ENCODE measurements around the gene FARP2.

The FARP2 gene

DNA sequence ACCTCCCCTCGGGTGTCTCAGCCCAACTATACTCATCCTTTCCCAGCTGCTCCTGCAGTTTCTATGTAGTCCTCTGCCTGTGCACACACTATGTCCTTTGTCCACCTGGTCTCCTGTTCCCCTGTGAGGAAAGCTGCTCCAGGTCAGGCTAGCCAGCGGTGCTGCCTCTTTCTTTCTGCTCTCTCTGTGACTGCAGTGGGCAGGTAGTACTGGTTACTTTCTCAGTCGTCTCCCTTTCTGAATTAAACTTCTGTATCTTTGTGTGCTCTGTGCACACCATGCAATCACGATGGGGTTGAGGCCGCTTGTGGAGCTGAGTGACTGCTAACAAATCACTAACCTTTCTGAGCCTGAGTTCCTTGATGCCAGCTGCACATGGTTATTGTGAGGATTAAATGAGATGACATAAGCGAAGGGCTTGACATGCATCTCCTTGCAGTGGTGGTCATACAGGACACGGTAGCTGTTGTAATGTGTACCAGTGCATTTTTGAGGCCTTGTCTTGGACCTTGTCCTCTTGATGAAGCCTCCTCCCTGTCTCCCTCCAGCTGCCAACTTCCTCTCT, 3.5 kb downstream of the FARP2 start:
- H3K4me3 ChIP-seq (ENCODE audit: control insufficient read depth in 1 of 7, extremely low read depth in 1 of 7, insufficient read depth in 4 of 7, low read depth in 2 of 7, low read length in 6 of 7), result no peak overlapping the region
- H3K36me3 ChIP-seq (ENCODE audit: control insufficient read depth in 4 of 4, insufficient read depth in 4 of 4, low read length in 3 of 4), result peaks cover 0 to 9% (median 4%) of the 10 kb centered on the region in 4 experiments
- CTCF ChIA-PET, result interaction anchor here (1.1 to 2.1 kb wide), 3 partner anchors 9 to 32 kb away, joined by 3 to 9 read pairs (median 4); no protein-coding TSS in a partner anchor
- POLR2A ChIA-PET, result no interaction called here
- DNase-seq, result no peak
- 96% methylated on average over 6 of the region's 7 CpGs for WGBS (ENCODE audit: insufficient coverage)
- no peak overlapping the region for H3K27ac ChIP-seq (ENCODE audit: insufficient read depth in 1 of 2, low read depth in 1 of 2, low read length in 2 of 2, poor library complexity in 1 of 2, severe bottlenecking in 2 of 2)
- H3K9me3 ChIP-seq (ENCODE audit: control extremely low read depth in 1 of 5, control insufficient read depth in 4 of 5, insufficient read depth in 2 of 5, low read depth in 1 of 5, low read length in 4 of 5), result no peaks in the 10 kb centered on the region
- no peaks in the 10 kb centered on the region for H3K27me3 ChIP-seq (replicated peaks in 2 of 5; ENCODE audit: control insufficient read depth in 4 of 5, insufficient read depth in 5 of 5, low read length in 4 of 5)
- peaks cover 5 to 22% (median 11%) of the 10 kb centered on the region in 4 experiments for H3K4me1 ChIP-seq (ENCODE audit: control extremely low read depth in 1 of 4, control insufficient read depth in 4 of 4, insufficient read depth in 4 of 4, low read length in 3 of 4)

DNA sequence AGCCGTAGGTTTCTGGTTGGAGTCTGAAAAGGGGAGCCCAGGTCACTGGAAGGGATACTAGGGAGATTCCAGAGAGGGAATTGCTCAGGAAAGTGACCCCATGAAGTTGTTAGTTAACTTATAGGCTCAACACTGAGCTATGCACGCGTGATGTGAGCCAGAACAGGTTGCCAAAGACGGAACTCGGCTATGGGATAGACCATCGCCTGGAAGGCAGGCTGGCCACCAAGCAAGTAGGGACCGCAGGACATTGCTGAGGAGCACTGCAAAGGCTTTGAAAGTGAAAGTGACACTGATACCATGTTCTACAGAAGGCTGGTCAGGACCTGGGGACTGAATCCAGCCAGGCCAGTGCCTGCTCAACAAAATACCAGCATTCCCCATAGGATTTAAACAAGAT, 7.3 kb downstream of the FARP2 start:
- H3K27ac ChIP-seq (ENCODE audit: insufficient read depth in 1 of 2, low read depth in 1 of 2, low read length in 2 of 2, poor library complexity in 1 of 2, severe bottlenecking in 2 of 2), result no peak overlapping the region
- H3K36me3 ChIP-seq (ENCODE audit: control insufficient read depth in 4 of 4, insufficient read depth in 4 of 4, low read length in 3 of 4), result peaks cover 0 to 7% (median 1%) of the 10 kb centered on the region in 4 experiments
- no peak for DNase-seq
- WGBS (ENCODE audit: insufficient coverage), result 98% methylated on average over 7 of the region's 7 CpGs
- no peak overlapping the region for H3K4me3 ChIP-seq (ENCODE audit: control insufficient read depth in 1 of 7, extremely low read depth in 1 of 7, insufficient read depth in 4 of 7, low read depth in 2 of 7, low read length in 6 of 7)
- H3K4me1 ChIP-seq (ENCODE audit: control extremely low read depth in 1 of 4, control insufficient read depth in 4 of 4, insufficient read depth in 4 of 4, low read length in 3 of 4), result peaks cover 0 to 4% (median 0%) of the 10 kb centered on the region in 4 experiments
- POLR2A ChIA-PET, result no interaction called here
- CTCF ChIA-PET, result interaction anchor here (0.6 to 1.1 kb wide), 2 partner anchors 25 to 116 kb away, joined by 3 read pairs; no protein-coding TSS in a partner anchor
- H3K27me3 ChIP-seq (replicated peaks in 2 of 5; ENCODE audit: control insufficient read depth in 4 of 5, insufficient read depth in 5 of 5, low read length in 4 of 5), result no peaks in the 10 kb centered on the region
- H3K9me3 ChIP-seq (ENCODE audit: control extremely low read depth in 1 of 5, control insufficient read depth in 4 of 5, insufficient read depth in 2 of 5, low read depth in 1 of 5, low read length in 4 of 5), result no peaks in the 10 kb centered on the region

DNA sequence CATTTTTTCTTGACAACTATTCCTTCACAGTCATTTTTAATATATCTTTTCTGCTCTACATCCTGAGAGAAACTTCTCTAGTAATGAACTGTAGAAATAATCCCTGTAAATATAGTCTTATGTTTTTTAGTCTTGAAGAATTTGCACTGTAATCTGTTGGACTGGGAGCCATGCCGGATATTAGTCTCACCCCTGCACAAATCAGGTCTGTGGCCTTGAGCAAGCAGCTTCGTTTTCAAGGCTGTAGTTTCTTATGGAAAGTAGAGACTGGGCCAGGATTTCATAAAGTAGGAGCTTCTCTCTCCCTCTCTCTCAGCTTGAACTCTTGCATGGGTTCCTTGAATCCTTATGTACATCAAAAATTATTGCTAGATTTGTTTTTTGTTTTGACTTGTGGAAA, 8.7 kb downstream of the FARP2 start:
- Histone ChIP-seq H3K27ac (ENCODE audit: insufficient read depth in 1 of 2, low read depth in 1 of 2, low read length in 2 of 2, poor library complexity in 1 of 2, severe bottlenecking in 2 of 2) (no peak overlapping the region), H3K4me1 (ENCODE audit: control extremely low read depth in 1 of 4, control insufficient read depth in 4 of 4, insufficient read depth in 4 of 4, low read length in 3 of 4) (peaks cover 0 to 2% (median 0%) of the 10 kb centered on the region in 4 experiments), H3K27me3 (replicated peaks in 2 of 5; ENCODE audit: control insufficient read depth in 4 of 5, insufficient read depth in 5 of 5, low read length in 4 of 5) (no peaks in the 10 kb centered on the region), H3K4me3 (ENCODE audit: control insufficient read depth in 1 of 7, extremely low read depth in 1 of 7, insufficient read depth in 4 of 7, low read depth in 2 of 7, low read length in 6 of 7) (no peak overlapping the region), H3K36me3 (ENCODE audit: control insufficient read depth in 4 of 4, insufficient read depth in 4 of 4, low read length in 3 of 4) (peaks cover 0 to 3% (median 1%) of the 10 kb centered on the region in 4 experiments), H3K9me3 (ENCODE audit: control extremely low read depth in 1 of 5, control insufficient read depth in 4 of 5, insufficient read depth in 2 of 5, low read depth in 1 of 5, low read length in 4 of 5) (no peaks in the 10 kb centered on the region)
- no peak for DNase-seq
- ChIA-PET POLR2A (no interaction called here), CTCF (no interaction called here)
- no CpG with 5 or more reads among the region's 2 CpGs for WGBS (ENCODE audit: insufficient coverage)

DNA sequence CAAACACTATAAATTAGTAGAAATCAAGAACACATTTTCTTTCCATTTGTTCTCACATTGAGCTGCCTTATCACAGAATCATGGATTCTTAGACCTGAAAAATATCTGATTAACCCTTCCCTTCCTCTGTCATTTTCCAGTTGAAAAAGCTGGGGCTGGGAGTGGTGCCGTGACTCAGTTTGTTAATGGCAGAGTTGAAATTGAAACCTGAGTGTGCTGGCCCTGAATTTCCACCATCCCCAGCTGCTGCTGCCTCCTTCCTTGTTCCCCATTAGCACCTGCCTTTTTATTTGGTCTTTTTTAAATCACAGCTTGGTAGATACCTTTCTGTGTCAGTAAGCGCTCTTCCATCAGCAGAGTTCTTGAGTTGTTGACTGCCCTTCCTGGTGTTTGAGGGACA, 10.6 kb downstream of the FARP2 start:
- peaks cover 0 to 2% (median 0%) of the 10 kb centered on the region in 4 experiments for H3K4me1 ChIP-seq (ENCODE audit: control extremely low read depth in 1 of 4, control insufficient read depth in 4 of 4, insufficient read depth in 4 of 4, low read length in 3 of 4)
- H3K9me3 ChIP-seq (ENCODE audit: control extremely low read depth in 1 of 5, control insufficient read depth in 4 of 5, insufficient read depth in 2 of 5, low read depth in 1 of 5, low read length in 4 of 5), result no peaks in the 10 kb centered on the region
- no peak overlapping the region for H3K4me3 ChIP-seq (ENCODE audit: control insufficient read depth in 1 of 7, extremely low read depth in 1 of 7, insufficient read depth in 4 of 7, low read depth in 2 of 7, low read length in 6 of 7)
- POLR2A ChIA-PET, result no interaction called here
- H3K27me3 ChIP-seq (replicated peaks in 2 of 5; ENCODE audit: control insufficient read depth in 4 of 5, insufficient read depth in 5 of 5, low read length in 4 of 5), result no peaks in the 10 kb centered on the region
- CTCF ChIA-PET, result no interaction called here
- H3K27ac ChIP-seq (ENCODE audit: insufficient read depth in 1 of 2, low read depth in 1 of 2, low read length in 2 of 2, poor library complexity in 1 of 2, severe bottlenecking in 2 of 2), result no peak overlapping the region
- 91% methylated on average over 2 of the region's 2 CpGs for WGBS (ENCODE audit: insufficient coverage)
- H3K36me3 ChIP-seq (ENCODE audit: control insufficient read depth in 4 of 4, insufficient read depth in 4 of 4, low read length in 3 of 4), result peaks cover 0 to 3% (median 1%) of the 10 kb centered on the region in 4 experiments
- DNase-seq, result no peak

DNA sequence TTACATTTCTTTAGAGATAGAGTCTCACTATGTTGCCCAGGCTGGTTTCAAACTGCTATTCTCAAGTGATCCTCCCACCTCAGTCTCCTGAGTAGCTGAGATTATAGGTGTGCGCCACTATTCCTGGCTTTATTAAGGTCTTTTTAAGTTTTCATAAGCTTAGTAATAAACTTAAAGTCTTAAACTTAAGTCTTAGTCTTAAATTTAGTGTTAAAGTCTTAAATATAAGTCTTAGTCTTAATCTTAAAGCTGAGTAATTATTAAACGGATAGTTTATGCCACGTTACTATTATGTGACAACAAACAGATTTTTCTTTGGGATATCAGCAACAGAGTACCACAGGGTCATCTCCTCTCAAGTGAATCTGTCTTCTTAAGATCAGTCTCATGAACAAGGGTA, 12.6 kb downstream of the FARP2 start:
- peaks cover 0 to 2% (median 0%) of the 10 kb centered on the region in 4 experiments for H3K4me1 ChIP-seq (ENCODE audit: control extremely low read depth in 1 of 4, control insufficient read depth in 4 of 4, insufficient read depth in 4 of 4, low read length in 3 of 4)
- WGBS (ENCODE audit: insufficient coverage), result 100% methylated on average over 2 of the region's 3 CpGs
- no peak overlapping the region for H3K4me3 ChIP-seq (ENCODE audit: control insufficient read depth in 1 of 7, extremely low read depth in 1 of 7, insufficient read depth in 4 of 7, low read depth in 2 of 7, low read length in 6 of 7)
- H3K27ac ChIP-seq (ENCODE audit: insufficient read depth in 1 of 2, low read depth in 1 of 2, low read length in 2 of 2, poor library complexity in 1 of 2, severe bottlenecking in 2 of 2), result no peak overlapping the region
- CTCF ChIA-PET, result interaction anchor here (0.7 to 1.8 kb wide), 4 partner anchors 9 to 78 kb away, joined by 3 to 9 read pairs (median 4); no protein-coding TSS in a partner anchor
- H3K9me3 ChIP-seq (ENCODE audit: control extremely low read depth in 1 of 5, control insufficient read depth in 4 of 5, insufficient read depth in 2 of 5, low read depth in 1 of 5, low read length in 4 of 5), result no peaks in the 10 kb centered on the region
- H3K36me3 ChIP-seq (ENCODE audit: control insufficient read depth in 4 of 4, insufficient read depth in 4 of 4, low read length in 3 of 4), result peaks cover 0 to 3% (median under 1%) of the 10 kb centered on the region in 4 experiments
- DNase-seq, result no peak
- POLR2A ChIA-PET, result no interaction called here
- no peaks in the 10 kb centered on the region for H3K27me3 ChIP-seq (replicated peaks in 2 of 5; ENCODE audit: control insufficient read depth in 4 of 5, insufficient read depth in 5 of 5, low read length in 4 of 5)

DNA sequence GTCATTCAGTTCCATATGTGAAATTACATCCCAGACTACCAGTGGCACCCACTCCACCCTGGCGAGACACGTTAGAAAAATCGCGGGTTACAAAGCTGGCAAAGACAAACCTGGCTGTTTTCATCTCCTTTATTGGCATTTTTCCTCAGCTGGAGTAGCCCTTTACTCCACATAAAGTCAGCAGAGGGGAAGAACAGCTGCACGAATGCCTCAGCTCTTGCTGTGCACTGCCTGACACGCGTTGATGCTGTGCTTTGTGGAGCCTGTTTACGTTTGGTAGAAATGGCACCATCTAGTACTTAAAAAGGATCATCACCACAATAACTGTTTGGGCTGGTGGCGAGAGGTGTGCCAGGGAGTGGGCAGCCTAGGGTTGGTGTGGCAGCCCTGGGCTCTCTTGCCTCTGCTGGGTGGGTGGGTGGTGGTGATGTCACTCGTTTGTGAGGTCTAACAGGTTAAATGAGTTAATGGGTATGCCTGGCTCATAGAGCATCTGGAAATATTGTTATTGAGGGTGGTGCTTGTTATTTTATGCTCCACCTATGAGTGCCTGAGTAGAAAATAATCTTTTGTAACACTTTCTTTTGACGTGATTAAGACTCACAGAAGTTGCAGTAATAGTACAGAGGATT, 16.4 kb downstream of the FARP2 start:
- no peaks in the 10 kb centered on the region for H3K27me3 ChIP-seq (replicated peaks in 2 of 5; ENCODE audit: control insufficient read depth in 4 of 5, insufficient read depth in 5 of 5, low read length in 4 of 5)
- H3K4me1 ChIP-seq (ENCODE audit: control extremely low read depth in 1 of 4, control insufficient read depth in 4 of 4, insufficient read depth in 4 of 4, low read length in 3 of 4), result no peaks in the 10 kb centered on the region
- no peak overlapping the region for H3K27ac ChIP-seq (ENCODE audit: insufficient read depth in 1 of 2, low read depth in 1 of 2, low read length in 2 of 2, poor library complexity in 1 of 2, severe bottlenecking in 2 of 2)
- no peak for DNase-seq
- POLR2A ChIA-PET, result no interaction called here
- H3K9me3 ChIP-seq (ENCODE audit: control extremely low read depth in 1 of 5, control insufficient read depth in 4 of 5, insufficient read depth in 2 of 5, low read depth in 1 of 5, low read length in 4 of 5), result no peaks in the 10 kb centered on the region
- 98% methylated on average over 11 of the region's 11 CpGs for WGBS (ENCODE audit: insufficient coverage)
- H3K36me3 ChIP-seq (ENCODE audit: control insufficient read depth in 4 of 4, insufficient read depth in 4 of 4, low read length in 3 of 4), result peaks cover 2 to 9% (median 4%) of the 10 kb centered on the region in 4 experiments
- H3K4me3 ChIP-seq (ENCODE audit: control insufficient read depth in 1 of 7, extremely low read depth in 1 of 7, insufficient read depth in 4 of 7, low read depth in 2 of 7, low read length in 6 of 7), result no peak overlapping the region
- CTCF ChIA-PET, result no interaction called here

DNA sequence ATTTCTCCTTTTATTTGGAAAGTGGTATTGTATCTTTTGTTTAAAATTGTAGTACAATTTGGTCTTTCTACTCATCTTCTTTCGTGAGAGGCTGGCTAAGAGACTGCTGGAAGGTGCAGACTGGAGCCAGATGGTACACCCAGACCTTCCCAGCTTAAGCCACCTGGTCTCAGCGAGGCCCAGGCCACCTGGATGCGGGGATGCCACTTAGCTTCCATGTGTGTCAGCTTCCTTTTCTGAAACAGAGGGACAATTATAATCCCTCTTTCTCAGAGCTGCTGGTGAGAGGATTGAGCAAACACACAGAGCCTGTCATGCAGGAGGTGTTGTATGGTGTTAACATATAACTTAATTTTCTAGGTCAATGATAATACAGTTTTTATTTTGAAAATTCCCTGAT, 17.4 kb downstream of the FARP2 start:
- CTCF ChIA-PET, result no interaction called here

More for the DNA sequence above, 17.4 kb downstream of the FARP2 start:
- no peak for DNase-seq
- no peak overlapping the region for H3K27ac ChIP-seq (ENCODE audit: insufficient read depth in 1 of 2, low read depth in 1 of 2, low read length in 2 of 2, poor library complexity in 1 of 2, severe bottlenecking in 2 of 2)
- no peaks in the 10 kb centered on the region for H3K4me1 ChIP-seq (ENCODE audit: control extremely low read depth in 1 of 4, control insufficient read depth in 4 of 4, insufficient read depth in 4 of 4, low read length in 3 of 4)
- no peaks in the 10 kb centered on the region for H3K9me3 ChIP-seq (ENCODE audit: control extremely low read depth in 1 of 5, control insufficient read depth in 4 of 5, insufficient read depth in 2 of 5, low read depth in 1 of 5, low read length in 4 of 5)
- POLR2A ChIA-PET, result no interaction called here
- no peak overlapping the region for H3K4me3 ChIP-seq (ENCODE audit: control insufficient read depth in 1 of 7, extremely low read depth in 1 of 7, insufficient read depth in 4 of 7, low read depth in 2 of 7, low read length in 6 of 7)
- no peaks in the 10 kb centered on the region for H3K27me3 ChIP-seq (replicated peaks in 2 of 5; ENCODE audit: control insufficient read depth in 4 of 5, insufficient read depth in 5 of 5, low read length in 4 of 5)
- WGBS (ENCODE audit: insufficient coverage), result 100% methylated on average over 1 of the region's 3 CpGs
- H3K36me3 ChIP-seq (ENCODE audit: control insufficient read depth in 4 of 4, insufficient read depth in 4 of 4, low read length in 3 of 4), result peaks cover 2 to 9% (median 4%) of the 10 kb centered on the region in 4 experiments

All from common myeloid progenitor, CD34-positive (primary cell).